ENCODE measurements around the gene FRMD7. TPM values are rescaled to one million over a fixed set of nuclear protein-coding genes. Genes with fewer than 3 reads are reported as not detected.

Gene FRMD7
- total and polyA plus RNA-seq, 2 experiments from 2014 or later, result not detected

DNA sequence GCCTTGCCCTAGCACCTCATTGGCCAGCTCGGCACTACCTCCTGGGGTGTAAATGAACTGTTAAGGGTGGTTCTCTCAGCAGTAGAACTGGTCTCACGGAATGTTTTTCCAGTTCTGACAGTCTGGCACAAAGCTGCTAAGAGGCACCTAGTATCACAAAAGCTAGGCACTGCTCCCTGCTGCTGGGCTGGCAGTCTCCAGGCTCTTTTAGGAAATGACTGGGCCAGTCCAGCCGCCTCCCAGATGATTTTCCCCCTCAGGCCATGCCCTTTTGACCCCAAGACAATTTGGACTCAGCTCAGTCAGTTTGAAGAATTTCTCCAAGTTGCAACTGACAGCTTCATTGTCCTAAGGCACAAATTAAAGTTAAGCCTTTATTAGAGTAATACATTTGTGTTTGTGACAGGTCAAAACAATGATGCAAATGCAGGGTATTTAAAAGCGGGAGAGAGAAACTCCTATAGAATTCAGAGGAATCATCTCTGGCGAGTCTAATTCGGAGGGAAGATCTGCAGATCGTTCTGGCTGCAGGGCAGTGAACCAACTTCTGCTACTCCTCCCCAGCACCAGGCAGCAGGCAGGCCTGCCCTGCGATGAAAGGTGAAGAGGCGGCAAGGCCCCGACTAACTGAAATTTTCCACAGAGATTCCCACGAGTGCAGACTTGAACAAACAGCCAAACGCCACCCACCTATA is 7.9 kb downstream of the FRMD7 start:
- Histone ChIP-seq H3F3A (replicated peaks; ENCODE audit: low read depth) (no peaks in the 10 kb centered on the region), H3K27ac (ENCODE audit: low read depth) (no peak overlapping the region), H3K4me3 (no peak overlapping the region), H3K79me2 (replicated peaks; ENCODE audit: insufficient read depth) (no peaks in the 10 kb centered on the region), H3K4me2 (no peak overlapping the region), H3K36me3 (ENCODE audit: insufficient read depth) (no peaks in the 10 kb centered on the region), H3K9me2 (ENCODE audit: insufficient read depth) (no peaks in the 10 kb centered on the region), H2AFZ (no peak overlapping the region), H3K27me3 (ENCODE audit: insufficient read depth) (no peaks in the 10 kb centered on the region), H3K4me1 (ENCODE audit: insufficient read depth) (no peaks in the 10 kb centered on the region), H4K20me1 (replicated peaks; ENCODE audit: insufficient read depth) (no peaks in the 10 kb centered on the region)
- Mint-ChIP-seq H3K36me3 (ENCODE audit: low read depth) (no peaks in the 10 kb centered on the region), H3K4me3 (no peak overlapping the region), H3K4me1 (peaks cover 17% of the 10 kb centered on the region; the same call in 2 of the 3 replicates), H3K9me3 (no peaks in the 10 kb centered on the region), H3K27me3 (ENCODE audit: insufficient read depth, low read depth, poor library complexity) (no peaks in the 10 kb centered on the region), H3K27ac (no peak overlapping the region)
- TF ChIP-seq EZH2phosphoT487 (IDR thresholded peaks at IDR 0.05; ENCODE audit: unreplicated experiment) (no peak), ZNF331 (CRISPR knock-in tag; IDR thresholded peaks at IDR 0.05; ENCODE audit: low read depth) (no peak), CREB1 (CRISPR knock-in tag; IDR thresholded peaks at IDR 0.05; ENCODE audit: low read depth) (no peak), ZNF114 (CRISPR knock-in tag; IDR thresholded peaks at IDR 0.05) (no peak)
- TF ChIP-seq, protein P1, sequence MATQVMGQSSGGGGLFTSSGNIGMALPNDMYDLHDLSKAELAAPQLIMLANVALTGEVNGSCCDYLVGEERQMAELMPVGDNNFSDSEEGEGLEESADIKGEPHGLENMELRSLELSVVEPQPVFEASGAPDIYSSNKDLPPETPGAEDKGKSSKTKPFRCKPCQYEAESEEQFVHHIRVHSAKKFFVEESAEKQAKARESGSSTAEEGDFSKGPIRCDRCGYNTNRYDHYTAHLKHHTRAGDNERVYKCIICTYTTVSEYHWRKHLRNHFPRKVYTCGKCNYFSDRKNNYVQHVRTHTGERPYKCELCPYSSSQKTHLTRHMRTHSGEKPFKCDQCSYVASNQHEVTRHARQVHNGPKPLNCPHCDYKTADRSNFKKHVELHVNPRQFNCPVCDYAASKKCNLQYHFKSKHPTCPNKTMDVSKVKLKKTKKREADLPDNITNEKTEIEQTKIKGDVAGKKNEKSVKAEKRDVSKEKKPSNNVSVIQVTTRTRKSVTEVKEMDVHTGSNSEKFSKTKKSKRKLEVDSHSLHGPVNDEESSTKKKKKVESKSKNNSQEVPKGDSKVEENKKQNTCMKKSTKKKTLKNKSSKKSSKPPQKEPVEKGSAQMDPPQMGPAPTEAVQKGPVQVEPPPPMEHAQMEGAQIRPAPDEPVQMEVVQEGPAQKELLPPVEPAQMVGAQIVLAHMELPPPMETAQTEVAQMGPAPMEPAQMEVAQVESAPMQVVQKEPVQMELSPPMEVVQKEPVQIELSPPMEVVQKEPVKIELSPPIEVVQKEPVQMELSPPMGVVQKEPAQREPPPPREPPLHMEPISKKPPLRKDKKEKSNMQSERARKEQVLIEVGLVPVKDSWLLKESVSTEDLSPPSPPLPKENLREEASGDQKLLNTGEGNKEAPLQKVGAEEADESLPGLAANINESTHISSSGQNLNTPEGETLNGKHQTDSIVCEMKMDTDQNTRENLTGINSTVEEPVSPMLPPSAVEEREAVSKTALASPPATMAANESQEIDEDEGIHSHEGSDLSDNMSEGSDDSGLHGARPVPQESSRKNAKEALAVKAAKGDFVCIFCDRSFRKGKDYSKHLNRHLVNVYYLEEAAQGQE (IDR thresholded peaks at IDR 0.05; ENCODE audit: unreplicated experiment), result no peak
- no peak for DNase-seq (ENCODE audit: low spot score)
- peak; percentile 35; the same call in 1 of the 3 replicates for ATAC-seq

DNA sequence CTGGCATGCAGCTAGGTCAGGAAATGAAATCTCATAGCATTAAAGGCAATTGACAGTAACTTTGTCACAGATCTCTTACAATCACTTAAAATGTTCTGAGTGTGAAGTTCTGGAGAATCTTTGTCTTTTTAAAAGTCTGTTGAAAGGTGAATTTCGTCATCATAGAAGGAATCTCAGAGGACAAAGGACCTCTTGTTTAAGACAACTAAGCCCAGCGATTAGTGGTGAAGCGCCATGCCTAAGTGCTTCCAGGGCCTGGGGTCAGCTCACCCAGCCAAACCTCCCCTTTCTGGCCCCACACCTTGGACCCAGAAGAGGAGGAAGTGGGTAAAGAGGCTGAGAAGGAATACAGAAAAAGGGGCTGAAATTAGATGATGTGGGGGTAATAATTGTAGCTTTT is 8.5 kb downstream of the FRMD7 start:
- Histone ChIP-seq H2AFZ (no peak overlapping the region), H3K4me3 (no peak overlapping the region), H3K36me3 (ENCODE audit: insufficient read depth) (no peaks in the 10 kb centered on the region), H3K27ac (ENCODE audit: low read depth) (no peak overlapping the region), H3K9me2 (ENCODE audit: insufficient read depth) (no peaks in the 10 kb centered on the region), H3K4me2 (no peak overlapping the region), H3K79me2 (replicated peaks; ENCODE audit: insufficient read depth) (no peaks in the 10 kb centered on the region), H3K4me1 (ENCODE audit: insufficient read depth) (no peaks in the 10 kb centered on the region), H3F3A (replicated peaks; ENCODE audit: low read depth) (no peaks in the 10 kb centered on the region), H3K27me3 (ENCODE audit: insufficient read depth) (no peaks in the 10 kb centered on the region), H4K20me1 (replicated peaks; ENCODE audit: insufficient read depth) (no peaks in the 10 kb centered on the region)
- H3K27me3 Mint-ChIP-seq (ENCODE audit: insufficient read depth, low read depth, poor library complexity), result no peaks in the 10 kb centered on the region
- H3K36me3 Mint-ChIP-seq (ENCODE audit: low read depth), result no peaks in the 10 kb centered on the region
- no peak overlapping the region for H3K4me3 Mint-ChIP-seq
- no peaks in the 10 kb centered on the region for H3K9me3 Mint-ChIP-seq
- ATAC-seq, result no peak
- H3K4me1 Mint-ChIP-seq, result peaks cover 17% of the 10 kb centered on the region; the same call in 2 of the 3 replicates
- DNase-seq (ENCODE audit: low spot score), result no peak
- no peak overlapping the region for H3K27ac Mint-ChIP-seq
- TF ChIP-seq NANOG (IDR thresholded peaks at IDR 0.05; ENCODE audit: borderline replicate concordance) (no peak), ZNF331 (CRISPR knock-in tag; IDR thresholded peaks at IDR 0.05; ENCODE audit: low read depth) (no peak), POLR2AphosphoS5 (IDR thresholded peaks at IDR 0.05; ENCODE audit: low read depth) (no peak), EZH2 (IDR thresholded peaks at IDR 0.05; ENCODE audit: low read depth, unreplicated experiment) (no peak), CREB1 (CRISPR knock-in tag; IDR thresholded peaks at IDR 0.05; ENCODE audit: low read depth) (no peak), STAT1 (IDR thresholded peaks at IDR 0.05; ENCODE audit: unreplicated experiment) (no peak), JUNB (IDR thresholded peaks at IDR 0.05; ENCODE audit: unreplicated experiment) (no peak)
- TF ChIP-seq, protein P1 (IDR thresholded peaks at IDR 0.05; ENCODE audit: unreplicated experiment), result no peak
- TF ChIP-seq, protein P2, sequence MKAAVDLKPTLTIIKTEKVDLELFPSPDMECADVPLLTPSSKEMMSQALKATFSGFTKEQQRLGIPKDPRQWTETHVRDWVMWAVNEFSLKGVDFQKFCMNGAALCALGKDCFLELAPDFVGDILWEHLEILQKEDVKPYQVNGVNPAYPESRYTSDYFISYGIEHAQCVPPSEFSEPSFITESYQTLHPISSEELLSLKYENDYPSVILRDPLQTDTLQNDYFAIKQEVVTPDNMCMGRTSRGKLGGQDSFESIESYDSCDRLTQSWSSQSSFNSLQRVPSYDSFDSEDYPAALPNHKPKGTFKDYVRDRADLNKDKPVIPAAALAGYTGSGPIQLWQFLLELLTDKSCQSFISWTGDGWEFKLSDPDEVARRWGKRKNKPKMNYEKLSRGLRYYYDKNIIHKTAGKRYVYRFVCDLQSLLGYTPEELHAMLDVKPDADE (IDR thresholded peaks at IDR 0.05), result no peak
- TF ChIP-seq, protein P3, sequence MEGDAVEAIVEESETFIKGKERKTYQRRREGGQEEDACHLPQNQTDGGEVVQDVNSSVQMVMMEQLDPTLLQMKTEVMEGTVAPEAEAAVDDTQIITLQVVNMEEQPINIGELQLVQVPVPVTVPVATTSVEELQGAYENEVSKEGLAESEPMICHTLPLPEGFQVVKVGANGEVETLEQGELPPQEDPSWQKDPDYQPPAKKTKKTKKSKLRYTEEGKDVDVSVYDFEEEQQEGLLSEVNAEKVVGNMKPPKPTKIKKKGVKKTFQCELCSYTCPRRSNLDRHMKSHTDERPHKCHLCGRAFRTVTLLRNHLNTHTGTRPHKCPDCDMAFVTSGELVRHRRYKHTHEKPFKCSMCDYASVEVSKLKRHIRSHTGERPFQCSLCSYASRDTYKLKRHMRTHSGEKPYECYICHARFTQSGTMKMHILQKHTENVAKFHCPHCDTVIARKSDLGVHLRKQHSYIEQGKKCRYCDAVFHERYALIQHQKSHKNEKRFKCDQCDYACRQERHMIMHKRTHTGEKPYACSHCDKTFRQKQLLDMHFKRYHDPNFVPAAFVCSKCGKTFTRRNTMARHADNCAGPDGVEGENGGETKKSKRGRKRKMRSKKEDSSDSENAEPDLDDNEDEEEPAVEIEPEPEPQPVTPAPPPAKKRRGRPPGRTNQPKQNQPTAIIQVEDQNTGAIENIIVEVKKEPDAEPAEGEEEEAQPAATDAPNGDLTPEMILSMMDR (conservative IDR thresholded peaks at IDR 0.05; ENCODE audit: low read depth in 2 of 2), result no peak

Measured in GM23338 (cell line).